HuH-7 (cell line): ENCODE measurements around the gene SLAIN2.
A peak's percentile ranks its signal among the peaks of the same experiment; 100 is the strongest.
"Not testable (repeated sequence)": the region's sequence is repeated elsewhere in the genome, so short reads cannot be mapped to it uniquely, and the experiment has no call there.

ENCODE experiments used
- DNase-seq: peaks from one replicate; pipeline ENCODE4 v3.0.0; 2011; ENCODE audit warnings: low spot score

The SLAIN2 gene

DNA sequence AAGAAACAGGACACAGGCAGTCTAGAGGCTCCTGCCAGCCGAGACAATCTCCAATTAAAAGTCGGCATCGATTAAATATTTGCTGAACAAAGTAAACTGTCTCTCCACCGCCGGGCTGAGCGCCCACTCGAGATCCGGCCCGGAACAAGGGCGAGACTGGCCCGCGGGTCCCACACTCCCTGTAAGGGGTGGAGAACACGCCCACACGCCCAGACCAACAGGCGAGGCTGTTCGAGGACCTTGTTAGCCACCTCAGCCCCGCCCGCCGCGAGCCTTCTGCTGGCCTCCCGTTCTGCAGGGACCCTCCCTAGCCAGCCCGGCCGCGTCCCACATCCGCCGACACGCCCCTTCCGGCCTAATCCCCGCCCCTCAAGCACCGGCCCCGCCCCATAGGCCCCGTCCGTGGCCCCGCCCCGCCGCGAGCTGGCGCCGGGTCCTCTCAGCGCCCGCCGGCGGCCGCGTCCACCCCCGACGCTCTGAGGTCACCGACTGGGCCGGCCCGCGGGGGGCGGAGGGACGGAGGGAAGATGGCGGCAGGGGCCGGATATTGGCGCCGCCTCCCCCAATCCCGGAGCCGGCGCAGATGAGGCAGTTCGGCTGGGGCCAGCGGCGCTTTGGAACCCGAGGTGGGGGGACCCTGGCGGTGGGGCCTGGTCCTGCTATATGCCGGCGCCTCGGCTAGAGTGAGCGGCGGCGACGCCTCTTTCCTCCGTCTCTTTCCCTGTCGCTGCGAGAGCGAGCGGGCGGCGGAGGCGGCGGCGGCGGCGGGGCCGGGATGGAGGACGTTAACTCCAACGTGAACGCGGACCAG lies at the start of gene SLAIN2:
TSS of gene SLAIN2 (plus strand) at position 565 of the 811 bp plus-strand sequence. CDS start at position 776, 211 bp downstream.
- peak; percentile 94 for DNase-seq

DNA sequence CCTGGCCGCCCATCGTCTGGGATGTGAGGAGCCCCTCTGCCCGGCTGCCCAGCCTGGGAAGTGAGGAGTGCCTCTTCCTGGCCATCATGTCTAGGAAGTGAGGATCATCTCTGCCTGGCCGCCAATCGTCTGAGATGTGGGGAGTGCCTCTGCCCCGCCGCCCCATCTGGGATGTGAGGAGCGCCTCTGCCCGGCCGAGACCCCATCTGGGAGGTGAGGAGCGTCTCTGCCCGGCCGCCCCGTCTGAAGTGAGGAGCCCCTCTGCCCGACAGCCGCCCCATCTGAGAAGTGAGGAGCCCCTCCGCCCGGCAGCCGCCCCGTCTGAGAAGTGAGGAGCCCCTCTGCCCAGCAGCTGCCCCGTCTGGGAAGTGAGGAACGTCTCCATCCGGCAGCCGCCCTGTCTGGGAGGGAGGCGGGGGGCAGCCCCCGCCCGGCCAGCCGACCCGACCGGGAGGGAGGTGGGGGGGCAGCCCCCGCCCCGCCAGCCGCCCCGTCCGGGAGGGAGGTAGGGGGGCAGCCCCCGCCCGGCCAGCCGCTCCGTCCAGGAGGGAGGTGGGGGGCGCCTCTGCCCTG lies 49.0 kb upstream of the SLAIN2 start:
- DNase-seq: not testable (repeated sequence)

DNA sequence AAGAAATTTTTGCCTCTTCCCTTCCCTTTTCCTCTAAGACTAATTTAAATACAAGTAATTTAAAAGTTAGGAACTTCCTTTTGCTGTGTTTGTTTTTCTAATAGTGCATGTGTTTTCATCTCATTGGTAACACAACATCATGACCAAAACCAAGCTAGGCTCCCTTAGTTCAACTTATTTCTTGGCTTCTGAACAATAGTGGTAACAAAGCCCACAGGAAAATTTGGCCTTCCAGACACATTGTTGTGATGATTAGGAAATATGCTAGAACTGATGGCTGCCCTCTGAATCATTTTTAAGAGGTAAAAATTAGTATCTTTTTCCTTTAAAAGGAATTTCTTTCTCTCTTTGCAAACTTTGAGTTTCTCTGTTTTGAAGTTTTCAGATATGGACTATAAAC lies 46.2 kb upstream of the SLAIN2 start:
- DNase-seq: no peak

DNA sequence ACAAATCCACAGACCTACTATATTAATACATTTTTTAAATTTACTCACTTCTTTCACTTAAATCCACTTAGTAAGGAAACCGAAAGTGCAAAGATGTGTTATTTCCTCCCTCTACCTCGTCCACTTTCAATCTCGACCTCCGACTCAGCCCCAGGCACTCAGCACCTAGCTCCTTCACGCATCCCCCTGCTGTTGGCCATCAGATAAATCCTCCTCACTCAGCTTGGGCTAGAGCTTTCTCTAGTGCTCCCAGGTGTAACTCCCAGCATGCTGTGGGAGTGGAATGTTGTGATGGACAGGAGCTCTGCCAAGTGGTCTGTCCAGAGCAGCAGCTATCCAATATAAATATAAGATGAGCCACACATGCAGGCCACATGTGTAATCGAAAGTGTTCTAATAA lies 45.0 kb upstream of the SLAIN2 start:
- no peak for DNase-seq

DNA sequence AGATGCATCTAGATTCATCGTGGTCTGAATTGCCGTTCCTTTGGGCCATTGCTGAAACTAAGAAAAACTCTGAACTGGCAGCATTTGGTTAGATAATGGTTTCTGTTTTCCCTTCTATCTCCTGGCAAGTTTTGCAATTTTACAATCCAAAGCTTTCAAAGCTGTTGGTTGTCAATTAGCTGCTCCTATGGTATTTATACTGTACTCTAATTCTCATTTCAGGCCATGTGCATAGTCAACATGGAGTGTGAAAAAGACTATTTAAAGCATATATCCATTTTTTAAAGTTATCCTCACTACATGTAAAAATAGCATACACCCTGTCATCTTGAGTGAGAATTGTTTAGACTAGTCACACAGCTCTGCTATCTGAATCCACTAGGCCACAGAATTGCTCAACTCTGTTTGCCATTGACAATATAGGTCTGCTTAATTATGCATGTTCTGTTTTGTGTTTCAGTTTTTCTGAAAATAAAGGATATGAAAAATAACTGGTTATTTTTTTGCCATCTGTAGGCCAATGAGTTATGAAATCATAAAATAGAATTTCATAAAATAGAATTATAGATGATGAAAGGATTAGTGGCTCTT lies 44.0 kb upstream of the SLAIN2 start:
- DNase-seq: peak; percentile 42

DNA sequence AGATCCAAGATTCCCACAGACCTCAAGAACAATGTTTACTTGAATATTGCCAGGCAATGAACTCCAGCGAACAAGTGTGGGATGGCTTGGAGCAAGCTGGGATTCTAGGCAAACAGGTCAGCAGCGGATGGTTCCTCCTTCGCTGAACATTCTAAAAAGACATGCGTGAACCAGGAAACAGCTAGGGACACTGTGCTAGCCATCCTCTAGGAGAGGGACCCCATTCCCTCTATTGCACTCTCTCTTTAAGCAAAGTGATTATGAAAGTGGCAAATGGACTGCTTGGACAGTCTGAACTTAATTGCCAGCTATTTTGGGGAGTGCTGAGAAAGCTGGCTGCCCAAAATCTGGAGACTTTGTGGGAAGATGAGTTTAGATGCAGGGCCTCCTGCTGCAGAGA lies 41.8 kb upstream of the SLAIN2 start:
- no peak for DNase-seq

DNA sequence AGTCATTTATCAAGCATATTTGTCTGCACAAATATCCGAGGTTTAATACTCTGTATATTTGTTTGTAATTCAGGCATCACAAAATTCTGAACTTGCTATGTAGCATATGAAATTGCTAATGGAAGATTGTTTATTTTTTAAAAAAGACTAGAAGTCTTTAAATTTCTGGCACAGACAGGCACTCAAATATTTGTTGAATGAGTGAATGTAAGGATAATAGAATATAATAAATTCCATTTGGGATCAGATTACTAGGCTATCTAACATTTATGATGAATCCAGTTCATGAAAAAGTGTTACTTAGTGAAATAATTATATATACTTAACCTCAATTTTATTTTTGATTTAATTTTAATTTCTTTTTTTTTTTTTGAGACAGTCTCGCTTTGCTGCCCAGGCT lies 41.3 kb upstream of the SLAIN2 start:
- DNase-seq: no peak

DNA sequence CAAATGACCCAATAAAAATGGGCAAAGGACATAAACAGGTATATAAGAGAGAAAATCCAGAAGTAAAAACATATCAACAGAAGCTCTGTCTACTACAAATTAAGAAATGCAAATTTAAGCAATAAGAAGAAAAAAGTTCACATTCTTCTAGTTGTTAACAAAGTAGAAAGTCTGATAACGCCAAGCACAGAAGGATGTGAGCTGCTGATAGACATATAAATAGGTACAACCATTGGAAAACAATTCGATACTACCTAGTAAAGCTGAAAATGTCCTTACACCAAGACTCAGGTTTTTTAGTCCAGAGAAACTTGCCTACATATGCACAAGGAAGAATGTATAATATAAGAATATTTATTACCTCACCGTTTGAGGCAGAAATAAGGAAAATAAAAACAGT lies 35.8 kb upstream of the SLAIN2 start:
- DNase-seq: no peak

DNA sequence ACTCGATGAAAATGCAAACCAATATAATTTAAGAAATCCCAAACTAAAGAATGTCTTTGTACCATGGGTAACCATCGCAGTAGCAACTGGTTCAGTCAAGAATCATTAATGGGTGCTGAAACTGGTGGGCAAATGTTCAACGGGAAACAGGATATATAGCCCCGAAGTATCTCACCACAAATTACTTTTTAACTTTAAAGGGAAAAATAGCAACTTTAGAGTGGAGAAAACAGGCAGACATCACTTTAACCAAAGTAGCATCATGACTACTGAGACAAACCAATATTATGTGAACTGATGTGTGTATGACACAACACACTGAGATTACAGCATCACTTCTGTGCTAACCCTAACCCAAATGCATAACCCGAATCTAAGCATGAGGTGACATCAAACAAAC lies 33.8 kb upstream of the SLAIN2 start:
- DNase-seq: no peak

DNA sequence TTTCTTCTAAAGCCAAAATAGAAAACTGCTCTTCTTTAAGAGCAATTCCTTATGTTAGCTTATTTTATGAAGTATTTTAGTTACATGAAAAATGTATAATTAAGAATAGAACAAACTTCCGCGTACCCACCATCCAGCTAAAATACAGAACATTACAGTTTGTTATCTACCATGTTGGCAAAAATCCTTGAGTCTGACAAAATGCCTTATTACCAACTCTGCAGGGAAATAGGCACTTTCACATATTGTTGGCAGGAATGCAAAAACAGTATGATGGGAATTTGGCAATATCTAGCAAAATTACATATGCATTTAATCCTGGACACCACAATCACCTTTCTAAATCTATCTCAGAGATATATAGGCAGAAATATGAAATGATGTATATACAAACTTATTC lies 32.4 kb upstream of the SLAIN2 start:
- DNase-seq: no peak

DNA sequence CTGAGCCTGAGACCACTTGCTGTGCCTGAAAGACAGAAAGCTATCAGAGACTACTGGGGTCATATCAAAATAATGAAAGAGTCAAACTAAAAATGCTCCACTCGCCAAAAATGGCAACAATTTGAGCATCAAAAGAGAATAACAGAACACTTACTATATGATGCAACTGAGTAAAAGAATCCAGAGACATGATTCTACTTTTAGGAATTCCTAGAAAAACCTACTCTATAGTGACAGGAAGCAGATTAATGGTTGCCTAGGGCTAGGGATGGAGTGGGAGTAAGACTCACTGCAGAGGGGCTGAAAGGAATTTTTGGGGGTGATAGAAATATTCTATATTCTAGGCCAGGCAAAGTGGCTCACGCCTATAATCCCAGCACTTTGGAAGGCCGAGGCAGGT lies 29.4 kb upstream of the SLAIN2 start:
- no peak for DNase-seq

DNA sequence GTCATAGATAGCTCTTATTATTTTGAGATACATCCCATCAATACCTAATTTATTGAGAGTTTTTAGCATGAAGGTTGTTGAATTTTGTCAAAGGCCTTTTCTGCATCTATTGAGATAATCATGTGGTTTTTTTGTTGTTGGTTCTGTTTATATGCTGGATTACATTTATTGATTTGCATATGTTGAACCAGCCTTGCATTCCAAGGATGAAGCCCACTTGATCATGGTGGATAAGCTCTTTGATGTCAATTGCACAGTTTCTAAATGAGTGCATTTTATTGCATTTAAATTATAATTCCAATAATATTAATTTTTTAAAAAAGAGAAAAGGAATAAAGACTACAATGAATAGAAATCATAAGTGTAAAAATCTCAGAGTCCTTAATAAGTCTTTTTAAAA lies 26.6 kb upstream of the SLAIN2 start:
- DNase-seq: not testable (repeated sequence)

DNA sequence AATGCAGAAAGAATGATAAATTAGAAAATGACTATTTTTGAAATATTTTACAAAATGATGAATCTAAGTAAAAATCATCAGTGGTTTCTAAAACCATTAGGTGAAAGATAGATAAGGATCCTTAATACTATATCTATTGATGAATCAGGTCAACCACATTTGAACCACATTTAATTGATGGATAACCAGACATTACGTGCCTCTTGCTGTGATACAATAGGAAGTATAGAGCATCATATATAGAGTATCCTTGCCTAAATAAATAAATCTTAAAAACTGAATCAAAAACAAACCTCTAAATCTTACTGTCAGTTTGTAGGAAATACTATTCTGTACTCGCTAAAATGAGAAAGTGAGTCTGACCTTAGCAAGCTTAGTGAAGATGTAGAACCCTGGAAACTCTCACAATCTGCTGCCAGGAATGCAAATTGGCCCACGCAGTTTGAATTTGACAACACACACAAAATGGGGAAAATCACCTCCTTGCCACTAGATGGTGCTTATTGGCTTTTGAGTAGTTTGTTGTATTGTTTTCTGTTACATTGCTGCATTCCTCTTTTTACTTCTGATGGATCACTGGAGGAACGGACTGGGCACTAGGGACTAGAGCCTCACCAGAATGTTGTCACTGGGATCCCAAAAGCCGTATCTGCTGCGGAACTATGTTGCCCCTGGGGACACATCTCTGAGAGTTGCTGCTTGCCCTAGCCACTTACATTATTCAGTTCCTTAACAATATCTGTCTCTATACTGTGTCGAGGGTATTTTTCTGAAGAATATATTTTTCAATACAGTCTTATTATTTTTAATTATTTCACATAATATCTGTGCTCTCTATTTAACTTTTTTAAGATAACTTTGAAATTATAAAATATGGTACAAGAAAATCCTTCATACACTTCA lies 25.4 kb upstream of the SLAIN2 start:
- DNase-seq: peak; percentile 48

DNA sequence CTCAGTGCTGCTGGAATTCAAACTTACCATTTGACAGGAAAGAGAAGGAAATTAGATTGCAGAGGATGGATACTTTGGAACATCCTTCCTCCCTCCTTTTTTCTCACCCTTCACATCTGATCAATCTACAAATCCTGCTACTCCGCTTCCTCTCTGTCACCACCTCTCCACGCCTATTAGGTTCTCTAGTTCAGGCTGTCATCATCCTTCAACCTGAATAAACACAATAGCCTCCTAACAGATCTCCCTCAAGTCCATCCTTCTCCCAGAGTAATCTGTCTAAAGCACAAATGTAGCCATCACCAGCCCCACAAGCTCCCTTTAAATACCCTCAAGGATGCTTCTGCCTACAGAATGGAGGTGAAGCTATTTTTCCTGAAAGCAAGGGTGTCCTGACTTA lies 20.0 kb upstream of the SLAIN2 start:
- no peak for DNase-seq

DNA sequence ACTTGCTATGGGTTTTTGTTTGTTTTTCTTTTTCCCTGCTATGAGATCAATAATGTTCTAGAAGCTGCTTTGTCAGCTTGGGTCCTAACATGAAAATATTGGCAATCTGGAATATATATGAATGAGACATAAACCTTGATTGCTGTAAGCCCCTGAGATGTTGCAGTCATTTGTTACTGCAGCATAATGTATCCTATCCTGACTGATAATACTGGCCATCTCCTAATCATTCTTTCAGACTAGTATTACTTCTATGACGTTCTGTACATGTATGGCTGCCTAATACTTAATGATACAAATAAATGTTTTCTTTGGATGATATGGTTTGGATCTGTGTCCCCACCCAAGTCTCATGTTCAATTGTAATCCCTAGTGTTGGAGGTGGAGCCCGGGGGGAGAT lies 19.3 kb upstream of the SLAIN2 start:
- DNase-seq: no peak

DNA sequence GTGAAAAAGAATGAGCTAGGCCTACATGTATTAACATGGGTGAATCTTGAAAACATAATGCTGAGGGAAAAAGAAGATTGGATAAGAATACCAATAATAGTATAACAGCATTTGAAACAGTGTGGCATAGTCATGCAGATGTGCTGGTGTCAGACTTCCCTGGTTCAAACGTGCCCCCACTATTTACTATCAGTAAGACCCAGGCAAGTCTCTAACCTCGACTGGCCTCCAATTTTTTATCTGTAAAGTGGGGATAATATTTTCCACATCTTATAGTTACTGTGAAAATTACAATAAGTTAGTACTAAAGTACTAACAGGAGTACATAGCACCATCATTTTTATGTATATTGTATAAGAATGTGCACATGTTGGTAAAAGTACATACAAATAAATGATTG lies 17.0 kb upstream of the SLAIN2 start:
- DNase-seq: no peak

DNA sequence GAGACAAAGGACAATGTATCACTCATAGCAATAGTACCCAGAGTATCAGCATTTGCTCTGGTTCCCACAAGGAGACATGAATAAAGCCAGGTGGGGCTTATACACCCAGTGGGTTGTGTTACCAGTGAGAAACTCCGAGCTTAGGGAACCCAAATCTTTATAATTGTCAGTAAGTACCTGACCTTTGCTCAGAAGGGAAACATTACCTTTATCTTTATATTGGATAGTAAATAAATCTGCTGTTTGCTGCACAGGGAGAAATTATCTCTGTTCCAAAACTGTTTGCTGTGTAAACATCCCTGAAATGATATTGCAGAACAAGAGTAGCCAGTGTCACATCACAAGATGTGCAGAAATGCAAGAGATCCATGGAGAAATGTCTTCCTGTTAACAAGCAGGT lies 12.1 kb upstream of the SLAIN2 start:
- DNase-seq: peak; percentile 41

DNA sequence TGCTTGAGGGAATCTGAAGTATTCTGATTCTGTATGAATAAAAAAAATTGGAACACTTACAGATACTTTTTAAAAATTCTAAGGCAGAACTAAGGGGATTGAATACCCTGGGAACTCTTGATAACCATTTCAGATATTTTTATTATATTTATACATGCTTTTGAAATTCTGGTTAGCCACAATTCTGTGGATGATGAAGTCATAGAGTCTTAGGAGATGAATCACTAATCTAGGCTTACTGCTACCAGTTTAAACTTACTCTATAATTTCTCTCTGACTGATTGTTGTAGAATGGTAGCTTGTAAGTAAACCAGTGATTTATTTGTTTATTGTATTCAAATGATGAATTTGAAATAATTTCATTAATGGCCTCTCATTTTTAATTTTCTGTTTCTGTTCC lies 11.4 kb upstream of the SLAIN2 start:
- no peak for DNase-seq

DNA sequence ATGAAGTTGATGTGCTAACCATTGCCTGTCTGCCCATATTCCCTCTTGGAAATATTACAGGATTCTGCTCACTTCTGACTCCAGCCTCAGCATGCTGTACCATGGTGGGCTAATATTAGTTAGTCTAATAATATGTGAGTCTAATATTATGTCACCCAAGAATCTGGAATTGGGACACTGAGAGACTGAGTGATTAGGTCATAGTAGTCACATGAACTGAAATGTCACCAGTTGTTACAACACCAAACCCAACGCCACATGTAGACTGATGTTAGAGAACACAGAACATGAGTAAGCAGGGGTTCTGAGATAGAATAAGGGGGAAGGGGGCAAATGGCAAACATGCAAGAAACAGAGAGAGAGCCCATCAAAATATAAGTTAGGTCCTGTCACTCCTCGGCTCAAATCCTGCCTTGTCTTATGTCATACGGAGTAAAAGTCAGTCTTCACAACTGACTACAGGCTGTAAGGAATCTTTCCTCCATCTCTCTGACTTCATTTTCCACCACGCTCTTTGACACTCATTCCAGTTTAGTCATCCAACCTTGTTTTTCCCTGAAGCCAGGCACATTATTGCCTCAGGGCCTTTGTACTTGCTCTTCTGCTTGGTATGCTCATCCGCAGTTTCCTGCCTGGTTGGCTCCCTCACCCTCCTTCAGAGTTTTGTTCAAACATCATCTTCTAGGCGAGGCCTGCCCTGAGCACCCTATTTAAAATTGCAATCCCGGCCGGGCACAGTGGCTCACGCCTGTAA lies 9.6 kb upstream of the SLAIN2 start:
- DNase-seq: no peak

DNA sequence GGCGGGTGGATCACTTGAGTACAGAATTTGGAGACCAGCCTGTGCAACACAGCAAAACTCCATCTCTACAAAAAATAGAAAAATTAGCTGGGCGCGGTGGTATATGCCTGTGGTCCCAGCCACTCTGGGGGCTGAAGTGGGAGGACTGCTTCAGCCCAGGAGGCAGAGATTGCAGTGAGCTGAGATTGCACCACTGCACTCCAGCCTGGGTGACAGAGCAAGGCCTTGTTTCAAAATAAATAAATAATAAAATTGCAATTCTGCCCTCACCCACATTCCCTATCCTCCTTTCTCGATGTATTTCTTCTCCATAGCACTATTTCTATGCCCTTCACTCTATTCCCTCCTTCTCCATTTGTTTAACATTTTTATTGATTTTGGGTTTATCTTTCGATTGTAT lies 8.7 kb upstream of the SLAIN2 start:
- no peak for DNase-seq

DNA sequence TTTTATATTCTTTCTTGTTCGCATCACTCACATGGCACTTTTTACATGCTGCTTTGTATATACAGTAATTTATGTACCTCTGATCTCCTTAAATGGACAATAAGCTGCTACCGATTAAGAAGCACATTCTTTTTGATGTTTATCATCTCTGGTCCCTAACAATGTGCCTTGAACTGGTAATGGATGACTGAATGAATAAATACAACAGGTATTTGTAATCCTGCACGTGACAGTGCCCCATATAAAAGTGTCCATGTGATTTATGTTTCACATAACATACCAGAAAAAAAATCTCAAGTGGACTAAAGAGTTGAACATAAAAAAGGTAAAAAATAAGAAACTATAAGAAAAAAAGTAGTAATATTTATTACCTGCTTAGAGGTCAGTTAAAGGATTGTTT lies 7.7 kb upstream of the SLAIN2 start:
- DNase-seq: no peak

DNA sequence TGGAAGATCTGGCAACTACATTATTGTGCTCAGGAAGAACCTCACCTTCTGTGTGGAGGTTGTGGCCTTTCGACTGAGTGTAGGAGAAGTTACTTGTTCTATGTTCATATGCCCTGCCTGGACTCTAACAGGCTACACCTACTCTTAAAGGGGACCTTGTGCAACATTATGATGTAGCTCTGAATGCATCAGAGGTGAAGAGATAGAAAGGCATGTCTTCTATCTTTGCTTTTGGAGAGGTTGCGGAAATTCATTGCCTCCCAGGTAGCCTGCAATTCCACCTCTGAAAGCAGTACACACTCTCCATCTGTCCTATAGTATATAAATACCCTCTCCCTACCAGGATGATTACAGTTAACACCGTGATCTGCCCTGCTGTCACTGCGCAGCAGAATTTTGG lies 7.1 kb upstream of the SLAIN2 start:
- DNase-seq: no peak
